Activated CD4-positive, alpha-beta T cell treated with anti-CD3 and anti-CD28 coated beads for 36 hours (primary cell): Measurements from ENCODE around the gene NUP50. TPM values are rescaled to one million over a fixed set of nuclear protein-coding genes. Genes with fewer than 3 reads are reported as not detected.

Experiments
- ATAC-seq: fragments of 200-7000 bp; cut with Tn5 transposase; one replicate; pipeline ENCODE4 v1.10.0; 2021; ENCODE audit warnings: mild to moderate bottlenecking, moderate library complexity
- CTCF ChIA-PET: fragments of 350-600 bp; sonication (Branson Sonifier 250); formaldehyde crosslinking; loops from one replicate; lab custom pipeline; 2021; ENCODE audit warnings: antibody characterized with exemption; lab: Charles Lee
- POLR2A ChIA-PET: fragments of 350-600 bp; sonication (Branson Sonifier 250); formaldehyde crosslinking; loops from one replicate; lab custom pipeline; 2021; ENCODE audit warnings: antibody characterized with exemption, inconsistent platforms; lab: Charles Lee
- DNase-seq: peaks from one replicate; pipeline ENCODE4 v3.0.0-alpha.2; 2020
- H3K27ac Mint-ChIP-seq: one replicate; pipeline ENCODE4 v1.8.0; 2021; ENCODE audit warnings: mixed read lengths
- H3K27me3 Mint-ChIP-seq: one replicate; pipeline ENCODE4 v1.8.0; 2021; ENCODE audit warnings: mixed read lengths
- H3K36me3 Mint-ChIP-seq: one replicate; pipeline ENCODE4 v1.8.0; 2021; ENCODE audit warnings: low read depth, mixed read lengths
- H3K4me1 Mint-ChIP-seq: one replicate; pipeline ENCODE4 v1.8.0; 2021; ENCODE audit warnings: mixed read lengths
- H3K4me3 Mint-ChIP-seq: one replicate; pipeline ENCODE4 v1.8.0; 2021; ENCODE audit warnings: mild to moderate bottlenecking, moderate library complexity, mixed read lengths
- H3K9me3 Mint-ChIP-seq: one replicate; pipeline ENCODE4 v1.8.0; 2021; ENCODE audit warnings: low read depth, mixed read lengths
- intact Hi-C, 2 experiments: fragments of 100-400 bp; cut with DNase I in 1 of 2; cut with micrococcal nuclease in 1 of 2; formaldehyde crosslinking; loops; one replicate each; pipeline versions ENCODE4 v1.14.2 to v1.15.1; 2022 to 2024; cut with DNase I, micrococcal nuclease
- total RNA-seq, 2 experiments: library from RNA; stranded (reverse); gene quantifications; one replicate each; pipeline ENCODE4 v1.2.3, GENCODE V29; 2021

Gene NUP50
- total RNA-seq, 2 experiments from 2014 or later: 136 to 141 TPM

DNA sequence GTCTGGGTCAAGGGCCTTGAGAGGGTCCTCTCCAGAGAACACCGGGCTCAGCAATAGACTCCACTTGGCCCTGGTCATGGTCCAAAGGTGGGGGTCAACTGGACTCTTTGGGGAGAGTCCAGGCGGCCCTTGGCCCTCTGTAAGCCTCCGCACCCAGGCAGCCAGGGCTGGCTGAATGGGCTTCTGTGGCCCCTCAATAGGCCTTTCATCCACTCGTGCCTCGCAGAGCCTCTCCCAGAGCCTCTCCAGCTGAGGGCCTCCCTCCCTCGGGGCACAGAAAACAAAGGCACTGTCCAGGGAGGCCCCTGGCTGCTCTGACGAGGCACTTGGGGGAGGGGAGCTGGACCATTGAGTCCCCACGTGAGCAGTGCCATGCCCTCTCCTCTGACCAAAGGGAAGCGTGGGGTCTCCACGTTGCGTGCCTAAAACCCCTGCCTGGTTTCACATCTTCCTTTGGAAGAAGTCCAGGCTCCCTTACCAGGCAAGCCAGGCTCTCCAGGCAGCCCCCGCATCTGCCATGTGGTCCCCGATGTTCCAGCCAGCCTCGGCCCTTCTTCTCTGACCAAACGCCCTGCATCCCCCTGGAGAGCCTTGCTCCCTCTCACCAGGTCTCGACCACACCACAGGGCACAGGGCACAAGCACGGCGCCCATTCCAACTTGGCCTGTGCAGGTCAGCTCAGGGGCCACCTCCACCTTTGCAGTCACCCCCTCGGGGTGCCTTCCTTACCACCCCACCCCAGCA lies 61.4 kb downstream of the NUP50 start:
- Mint-ChIP-seq H3K4me1 (peaks cover 7% of the 10 kb centered on the region), H3K9me3 (no peaks in the 10 kb centered on the region), H3K4me3 (no peak overlapping the region), H3K27ac (no peak overlapping the region), H3K27me3 (no peaks in the 10 kb centered on the region), H3K36me3 (no peaks in the 10 kb centered on the region)
- DNase-seq: no peak
- CTCF ChIA-PET: interaction anchor here (0.5 kb wide), 1 partner anchor 9 kb away, joined by 3 read pairs; no protein-coding TSS in a partner anchor
- ATAC-seq: no peak
- intact Hi-C loops: no loop called here
- POLR2A ChIA-PET: no interaction called here

DNA sequence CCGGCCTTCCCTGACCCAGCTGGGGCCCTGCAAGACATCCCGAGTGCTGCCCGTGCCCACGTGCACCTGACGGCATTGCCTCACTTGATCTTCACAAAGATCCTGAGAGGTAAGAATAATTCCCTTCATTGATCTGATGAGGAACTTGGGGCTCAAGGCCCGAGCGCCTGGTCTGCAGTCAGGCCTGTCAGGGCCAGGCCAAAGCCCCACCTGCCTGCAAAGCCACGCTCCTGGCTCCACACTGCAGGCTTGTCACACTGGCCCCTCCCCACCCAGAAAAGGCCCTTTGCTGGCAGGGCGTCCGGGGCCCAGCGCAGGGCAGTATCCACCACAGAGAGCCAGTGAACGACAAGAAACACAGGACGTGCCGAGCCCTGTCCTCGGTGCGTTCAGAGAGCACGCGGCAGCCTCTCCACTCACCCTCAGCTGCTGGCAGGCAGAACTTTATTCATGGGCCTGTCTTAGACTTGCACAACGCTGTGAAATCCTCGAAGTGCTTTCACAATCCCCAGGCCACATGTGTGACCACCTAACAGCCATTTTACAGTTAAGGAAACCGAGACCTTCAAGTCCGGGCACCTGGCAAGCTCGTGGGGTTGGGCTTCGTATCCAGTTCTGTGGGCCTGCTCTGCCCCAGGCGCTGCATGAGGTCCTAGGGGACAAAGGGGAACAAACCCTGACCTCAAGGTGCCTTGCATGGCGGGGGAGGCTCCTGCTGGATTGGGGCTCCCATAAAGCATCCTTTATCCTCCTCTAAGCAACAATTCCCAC lies 62.2 kb downstream of the NUP50 start:
- DNase-seq: no peak
- H3K27ac Mint-ChIP-seq: no peak overlapping the region
- no peaks in the 10 kb centered on the region for H3K9me3 Mint-ChIP-seq
- ChIA-PET POLR2A (no interaction called here), CTCF (interaction anchor here (0.5 kb wide), 1 partner anchor 8 kb away, joined by 3 read pairs; no protein-coding TSS in a partner anchor)
- intact Hi-C loops: no loop called here
- no peak for ATAC-seq
- H3K27me3 Mint-ChIP-seq: no peaks in the 10 kb centered on the region
- no peaks in the 10 kb centered on the region for H3K36me3 Mint-ChIP-seq
- no peak overlapping the region for H3K4me3 Mint-ChIP-seq
- peaks cover 7% of the 10 kb centered on the region for H3K4me1 Mint-ChIP-seq

DNA sequence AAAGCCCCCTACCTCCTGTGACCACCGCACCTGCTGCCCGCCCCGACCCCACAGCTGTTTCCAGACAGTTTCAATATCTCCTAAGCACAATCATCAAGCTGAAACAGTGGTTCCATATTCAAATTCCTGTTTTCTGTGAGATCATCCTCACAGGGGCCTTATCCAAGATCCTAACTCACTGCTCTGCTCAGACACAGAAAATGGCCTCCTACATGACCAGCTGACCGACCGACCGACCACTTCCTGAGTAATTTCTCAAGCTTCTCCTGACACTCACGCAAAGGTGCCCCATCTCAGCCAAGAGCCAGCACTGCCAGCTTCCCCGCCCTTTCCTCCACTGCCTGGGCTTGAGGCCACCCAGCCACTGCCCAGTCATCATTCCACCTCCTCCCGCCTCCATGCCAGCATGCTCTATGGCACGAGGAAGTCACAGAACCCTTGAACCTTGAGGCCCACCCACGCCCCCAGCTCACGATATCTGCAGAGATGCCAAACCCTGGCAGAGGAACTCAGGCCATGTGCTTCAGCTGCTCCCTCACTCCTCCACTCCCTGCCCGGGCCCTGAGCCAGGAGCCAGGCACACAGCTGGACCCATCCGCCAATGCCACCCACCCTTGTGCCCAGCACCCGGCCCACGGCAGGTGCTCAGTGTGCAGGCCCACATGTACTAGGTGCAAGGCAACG lies 62.9 kb downstream of the NUP50 start:
- H3K27ac Mint-ChIP-seq: no peak overlapping the region
- no peaks in the 10 kb centered on the region for H3K9me3 Mint-ChIP-seq
- H3K36me3 Mint-ChIP-seq: no peaks in the 10 kb centered on the region
- POLR2A ChIA-PET: no interaction called here
- no peak for ATAC-seq
- no peak for DNase-seq
- intact Hi-C loops: no loop called here
- H3K4me3 Mint-ChIP-seq: no peak overlapping the region
- H3K27me3 Mint-ChIP-seq: no peaks in the 10 kb centered on the region
- peaks cover 7% of the 10 kb centered on the region for H3K4me1 Mint-ChIP-seq
- CTCF ChIA-PET: no interaction called here

- Mint-ChIP-seq H3K4me3 (no peak overlapping the region), H3K27me3 (no peaks in the 10 kb centered on the region), H3K9me3 (no peaks in the 10 kb centered on the region), H3K36me3 (no peaks in the 10 kb centered on the region), H3K4me1 (peaks cover 3% of the 10 kb centered on the region), H3K27ac (no peak overlapping the region)
- POLR2A ChIA-PET: no interaction called here
- no peak for ATAC-seq
- intact Hi-C loops: no loop called here
- no peak for DNase-seq
- CTCF ChIA-PET: no interaction called here
Observed at GRCh38 chr22:45227645-45228400, 64.1 kb downstream of the NUP50 start.

- CTCF ChIA-PET: no interaction called here
Observed at GRCh38 chr22:45228401-45228754, 64.7 kb downstream of the NUP50 start.

DNA sequence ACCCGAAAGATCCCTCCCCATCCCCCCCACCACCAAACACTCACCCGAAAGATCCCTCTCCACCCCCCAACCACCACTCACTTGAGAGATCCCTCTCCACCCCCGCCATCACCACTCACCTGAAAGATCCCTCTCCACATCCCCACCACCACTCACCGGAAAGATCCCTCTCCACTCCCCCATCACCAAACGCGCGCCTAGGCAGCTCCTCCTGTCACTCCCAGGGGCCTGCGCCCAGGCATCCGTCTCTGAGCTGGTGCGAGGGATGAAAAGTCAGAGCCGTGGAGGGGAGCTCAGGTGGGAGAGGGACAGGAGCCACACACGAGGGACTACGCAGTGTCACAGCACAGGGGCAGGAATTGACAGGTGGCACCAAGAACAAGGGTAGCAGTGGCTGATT lies 65.5 kb downstream of the NUP50 start:
- no peak overlapping the region for H3K4me3 Mint-ChIP-seq
- no peak for DNase-seq
- POLR2A ChIA-PET: no interaction called here
- intact Hi-C loops: no loop called here
- H3K36me3 Mint-ChIP-seq: no peaks in the 10 kb centered on the region
- no peaks in the 10 kb centered on the region for H3K4me1 Mint-ChIP-seq
- CTCF ChIA-PET: no interaction called here
- no peak overlapping the region for H3K27ac Mint-ChIP-seq
- ATAC-seq: no peak
- H3K9me3 Mint-ChIP-seq: no peaks in the 10 kb centered on the region
- no peaks in the 10 kb centered on the region for H3K27me3 Mint-ChIP-seq

More at GRCh38 chr22:45228401-45228754, 64.7 kb downstream of the NUP50 start:
- H3K4me1 Mint-ChIP-seq: no peaks in the 10 kb centered on the region
- ATAC-seq (no peak), DNase-seq (no peak)
- H3K36me3 Mint-ChIP-seq: no peaks in the 10 kb centered on the region
- no peak overlapping the region for H3K4me3 Mint-ChIP-seq
- intact Hi-C loops: no loop called here
- no peaks in the 10 kb centered on the region for H3K27me3 Mint-ChIP-seq
- no peaks in the 10 kb centered on the region for H3K9me3 Mint-ChIP-seq
- POLR2A ChIA-PET: no interaction called here
- no peak overlapping the region for H3K27ac Mint-ChIP-seq

DNA sequence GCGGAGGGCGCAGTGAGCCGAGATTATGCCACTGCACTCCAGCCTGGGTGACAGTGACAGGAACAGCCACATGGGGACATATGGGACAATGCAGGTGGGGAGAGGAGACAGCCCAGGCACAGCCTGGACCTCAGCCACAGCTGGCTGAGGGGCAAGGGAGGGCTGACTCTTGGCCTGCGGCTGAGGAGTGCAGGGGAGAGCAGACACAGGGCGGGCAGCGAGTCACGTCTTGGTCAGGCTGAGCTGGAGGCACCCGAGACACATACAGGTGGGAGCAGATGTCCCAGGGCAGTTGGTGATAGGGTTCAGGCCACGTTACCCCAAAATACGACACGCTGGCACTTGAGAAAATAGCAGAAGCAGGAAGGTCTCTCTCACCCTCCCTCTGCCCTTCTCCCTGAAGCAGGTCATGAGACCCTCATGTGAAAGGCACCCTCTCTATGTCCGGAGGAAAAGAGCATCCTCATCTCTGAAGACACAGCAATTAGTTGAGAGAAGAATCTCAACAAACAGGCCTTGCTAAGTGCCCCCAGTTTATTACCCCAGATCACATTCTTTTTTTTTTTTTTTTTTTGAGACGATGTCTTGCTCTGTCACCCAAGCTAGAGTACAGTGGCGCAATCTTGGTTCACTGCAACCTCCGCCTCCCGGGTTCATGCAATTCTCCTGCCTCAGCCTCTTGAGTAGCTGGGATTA lies 66.4 kb downstream of the NUP50 start:
- Mint-ChIP-seq H3K9me3 (no peaks in the 10 kb centered on the region), H3K4me1 (no peaks in the 10 kb centered on the region), H3K27ac (no peak overlapping the region), H3K4me3 (no peak overlapping the region), H3K36me3 (no peaks in the 10 kb centered on the region), H3K27me3 (no peaks in the 10 kb centered on the region)
- ChIA-PET CTCF (no interaction called here), POLR2A (no interaction called here)
- intact Hi-C loops: no loop called here
- DNase-seq: no peak
- ATAC-seq: no peak

DNA sequence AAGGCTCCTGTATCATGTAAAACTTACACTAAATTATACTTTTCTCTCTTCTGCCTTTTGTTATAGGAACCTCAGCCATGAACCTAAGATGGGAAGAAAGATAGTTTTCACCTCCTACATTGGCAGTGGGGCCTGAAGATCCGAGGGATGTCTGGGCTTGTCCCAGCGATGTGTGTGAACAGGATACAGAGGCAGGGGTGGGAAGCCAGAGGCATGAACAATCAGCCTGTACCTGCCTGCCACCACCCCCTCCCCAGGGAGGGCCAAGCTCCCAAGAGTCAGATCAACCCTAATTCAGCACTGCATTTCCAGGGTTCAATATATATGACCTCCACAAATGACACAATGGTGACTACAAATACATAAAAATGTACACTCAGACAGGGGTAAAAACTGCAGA lies 67.6 kb downstream of the NUP50 start:
- no peak overlapping the region for H3K4me3 Mint-ChIP-seq
- no peak for ATAC-seq
- intact Hi-C loops: no loop called here
- H3K4me1 Mint-ChIP-seq: peaks cover 6% of the 10 kb centered on the region
- H3K27me3 Mint-ChIP-seq: no peaks in the 10 kb centered on the region
- no peaks in the 10 kb centered on the region for H3K36me3 Mint-ChIP-seq
- H3K27ac Mint-ChIP-seq: no peak overlapping the region
- CTCF ChIA-PET: no interaction called here
- no peaks in the 10 kb centered on the region for H3K9me3 Mint-ChIP-seq
- POLR2A ChIA-PET: no interaction called here
- no peak for DNase-seq

DNA sequence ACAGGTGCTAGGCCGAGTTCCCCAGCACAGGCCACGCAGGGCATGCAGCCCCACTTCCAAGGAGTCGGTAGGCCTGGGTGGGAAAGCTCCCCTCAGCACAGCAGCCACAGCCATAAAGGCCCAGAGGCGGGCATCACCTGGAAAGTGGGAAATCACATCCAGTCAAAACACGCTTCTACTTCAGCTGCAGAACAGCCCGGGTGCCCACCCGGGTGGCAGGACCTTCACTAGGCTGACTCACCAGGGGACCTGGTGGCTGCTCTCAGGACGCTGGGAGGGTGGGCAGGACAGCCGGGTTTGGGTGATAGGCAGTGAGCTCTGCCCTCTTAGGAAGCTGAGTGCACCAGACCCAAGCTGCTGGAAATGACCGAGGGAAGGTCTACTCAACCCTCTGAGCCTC lies 69.7 kb downstream of the NUP50 start:
- ATAC-seq (no peak), DNase-seq (no peak)
- H3K4me3 Mint-ChIP-seq: no peak overlapping the region
- CTCF ChIA-PET: no interaction called here
- H3K27ac Mint-ChIP-seq: no peak overlapping the region
- POLR2A ChIA-PET: no interaction called here
- H3K9me3 Mint-ChIP-seq: no peaks in the 10 kb centered on the region
- intact Hi-C loops: no loop called here
- peaks cover 10% of the 10 kb centered on the region for H3K4me1 Mint-ChIP-seq
- no peaks in the 10 kb centered on the region for H3K27me3 Mint-ChIP-seq
- H3K36me3 Mint-ChIP-seq: no peaks in the 10 kb centered on the region

DNA sequence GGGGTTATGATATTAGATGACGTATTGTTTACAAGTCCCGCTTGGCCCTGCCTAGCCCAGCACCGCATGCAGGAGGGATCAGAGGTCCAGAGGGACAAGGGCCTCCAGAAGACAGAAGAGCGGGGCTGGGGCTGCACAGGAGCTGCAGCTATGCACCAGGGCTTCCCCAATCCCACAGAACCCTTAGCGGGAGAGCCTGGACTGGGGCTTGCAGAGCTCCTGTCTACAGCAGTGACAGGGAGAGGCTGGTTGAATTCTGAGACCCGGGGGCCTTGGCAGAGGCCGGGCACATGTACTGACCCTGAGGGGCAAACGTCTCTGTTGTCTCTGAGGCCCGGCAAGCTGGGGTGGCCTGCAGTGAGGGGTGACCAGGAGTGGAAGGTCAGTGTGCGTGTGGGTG lies 70.1 kb downstream of the NUP50 start:
- ChIA-PET CTCF (interaction anchor here (0.6 to 1.3 kb wide), 2 partner anchors 8 to 24 kb away, joined by 3 to 4 read pairs; no protein-coding TSS in a partner anchor), POLR2A (interaction anchor here (0.6 kb wide), 1 partner anchor 53 kb away, joined by 3 read pairs; no protein-coding TSS in a partner anchor)
- DNase-seq: no peak
- peaks cover 10% of the 10 kb centered on the region for H3K4me1 Mint-ChIP-seq
- no peaks in the 10 kb centered on the region for H3K27me3 Mint-ChIP-seq
- no peak overlapping the region for H3K27ac Mint-ChIP-seq
- intact Hi-C loops: no loop called here
- no peak overlapping the region for H3K4me3 Mint-ChIP-seq
- no peak for ATAC-seq
- no peaks in the 10 kb centered on the region for H3K36me3 Mint-ChIP-seq
- no peaks in the 10 kb centered on the region for H3K9me3 Mint-ChIP-seq
